Measurements from ENCODE around the gene LCNL1. TPM values are rescaled to one million over a fixed set of nuclear protein-coding genes. Genes with fewer than 3 reads are reported as not detected.
"Not testable (repeated sequence)": the region's sequence is repeated elsewhere in the genome, so short reads cannot be mapped to it uniquely, and the experiment has no call there.

The LCNL1 gene
- total RNA-seq, 2 experiments from 2014 or later: 0.33 to 0.48 TPM

DNA sequence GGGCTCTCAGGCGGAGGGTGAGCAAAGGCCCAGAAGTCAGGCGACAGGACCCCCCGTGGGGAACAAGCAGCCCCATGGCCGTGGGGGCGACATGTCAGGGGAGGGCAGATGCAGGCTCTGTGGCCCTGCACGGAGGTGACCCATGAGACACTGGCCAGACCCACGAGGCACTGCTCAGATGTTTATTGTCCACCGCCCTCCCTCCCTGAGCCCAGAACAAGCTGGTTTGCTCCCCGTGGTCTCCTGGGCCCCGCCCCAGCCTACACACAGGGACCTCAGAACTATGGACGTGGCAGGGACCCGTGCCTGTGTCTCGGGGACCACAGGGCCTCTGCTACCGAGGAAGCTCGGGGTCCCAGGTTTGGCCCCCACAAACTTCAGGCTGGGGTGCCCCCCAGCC, 47.2 kb downstream of the LCNL1 start:
- DNase-seq (no peak), ATAC-seq (ENCODE audit: low read depth) (no peak)
- Mint-ChIP-seq H3K27me3 (peaks cover 2% of the 10 kb centered on the region), H3K4me1 (peaks cover 31% of the 10 kb centered on the region), H3K36me3 (no peaks in the 10 kb centered on the region), H3K4me3 (peak overlapping the region; percentile 74), H3K9me3 (no peaks in the 10 kb centered on the region), H3K27ac (peak overlapping the region; percentile 65)
- POLR2A ChIA-PET: interaction anchor here (1.3 to 2.4 kb wide), 4 partner anchors 40 to 211 kb away, joined by 3 to 6 read pairs (median 4); partner anchors contain the start of genes MAN1B1, SAPCD2 and TUBB4B

DNA sequence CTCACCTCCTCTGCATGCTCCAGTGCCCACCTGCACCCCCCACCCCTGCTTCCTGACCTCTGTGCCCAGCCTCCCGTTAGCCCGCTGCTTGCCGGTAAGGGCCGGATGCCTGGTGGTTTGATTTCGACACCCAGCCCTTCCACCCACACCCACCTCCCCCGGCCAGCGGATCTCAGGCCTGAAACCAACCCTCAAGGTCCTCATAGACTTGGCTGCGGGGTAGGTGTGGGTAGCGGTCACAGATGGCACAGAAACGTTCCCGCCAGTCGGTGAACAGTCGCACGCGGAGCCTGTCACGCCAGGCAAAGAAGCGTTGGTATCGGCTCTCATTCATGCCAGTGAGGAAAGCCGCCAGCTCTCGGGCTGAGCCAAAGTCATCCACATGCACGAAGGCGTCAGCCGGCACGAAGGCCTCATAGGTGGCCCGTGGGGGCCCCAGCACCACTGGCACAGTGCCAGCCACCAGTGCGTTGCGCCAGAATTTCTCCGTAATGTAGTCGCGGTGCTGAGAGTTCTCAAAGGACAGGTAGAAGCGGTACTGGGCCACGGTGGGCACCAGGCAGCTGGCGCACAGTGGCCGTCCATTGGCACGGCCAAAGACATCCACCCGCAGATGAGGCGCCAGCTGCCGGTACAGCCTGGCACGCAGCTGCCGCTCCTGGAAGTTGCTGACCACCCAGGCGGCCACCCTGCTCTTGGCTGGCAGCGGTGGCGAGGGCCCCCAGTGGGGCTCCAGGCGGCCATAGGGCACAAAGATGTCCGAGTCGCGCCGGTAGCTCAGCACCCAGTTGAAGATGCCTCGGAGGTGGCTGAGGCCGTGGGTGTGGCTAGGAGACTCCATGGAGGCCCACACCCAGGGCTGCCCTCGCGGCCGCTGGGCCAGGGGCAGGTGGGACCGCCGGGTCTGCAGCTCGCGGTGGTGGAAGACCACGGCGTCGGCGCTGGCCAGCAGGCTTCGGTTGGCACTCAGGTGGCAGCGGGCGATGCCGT, 48.0 kb downstream of the LCNL1 start:
- peak overlapping the region; percentile 65 for H3K27ac Mint-ChIP-seq
- ATAC-seq (ENCODE audit: low read depth): no peak
- H3K27me3 Mint-ChIP-seq: peaks cover 2% of the 10 kb centered on the region
- POLR2A ChIA-PET: interaction anchor here (1.1 to 1.7 kb wide), 2 partner anchors 99 to 302 kb away, joined by 3 to 5 read pairs; no protein-coding TSS in a partner anchor
- peak overlapping the region; percentile 48 for H3K4me3 Mint-ChIP-seq
- DNase-seq: peak; percentile 54
- H3K4me1 Mint-ChIP-seq: peaks cover 33% of the 10 kb centered on the region
- no peaks in the 10 kb centered on the region for H3K36me3 Mint-ChIP-seq
- no peaks in the 10 kb centered on the region for H3K9me3 Mint-ChIP-seq

DNA sequence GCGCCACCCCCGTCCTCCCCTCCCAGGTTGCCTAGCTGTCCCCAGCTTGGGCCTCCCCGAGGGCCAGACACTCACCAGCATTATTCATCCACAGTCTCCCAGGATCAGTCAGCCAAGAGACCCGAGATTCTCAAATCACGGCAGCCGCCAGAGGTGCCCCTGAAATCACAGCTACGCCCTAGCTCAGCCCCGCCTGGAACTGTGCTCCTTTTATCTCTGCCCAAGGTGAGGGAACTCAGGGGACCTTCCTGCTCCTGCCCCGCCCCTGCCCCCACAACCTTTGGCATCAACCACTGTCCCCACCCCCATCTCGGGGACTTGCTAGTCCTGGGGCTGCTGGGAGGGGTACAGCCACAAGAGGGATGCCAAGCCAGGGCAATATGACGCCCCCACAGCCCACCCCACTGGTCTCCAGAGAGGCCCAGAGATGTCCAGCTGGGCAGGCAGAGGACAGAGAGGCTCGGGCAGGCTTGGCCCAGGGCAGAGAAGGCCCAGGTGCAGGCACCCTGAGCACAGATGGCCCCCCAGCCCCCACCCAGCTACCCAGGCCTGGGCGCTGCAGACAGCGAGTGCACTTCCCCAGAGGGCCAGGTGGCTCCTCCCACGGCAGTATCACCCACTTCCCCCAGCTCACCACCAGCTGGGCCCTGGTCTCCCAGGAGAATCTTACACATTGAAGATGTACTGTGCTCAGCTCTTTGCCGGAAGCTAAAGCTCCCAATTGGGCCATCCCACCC, 49.3 kb downstream of the LCNL1 start, which contains the start of gene FUT7:
FUT7 (minus strand) TSS at position 185 of the 737 bp plus-strand sequence; CDS start at position 88, 97 bp downstream.
- Mint-ChIP-seq H3K27ac (no peak within 1 kb of the TSS), H3K4me1 (peaks cover 30% of the 10 kb centered on the region), H3K9me3 (no peaks in the 10 kb centered on the region), H3K27me3 (peaks cover 2% of the 10 kb centered on the region), H3K4me3 (peak within 1 kb of the TSS; percentile 39), H3K36me3 (no peaks in the 10 kb centered on the region)
- POLR2A ChIA-PET: interaction anchor here (0.6 to 1.1 kb wide), 4 partner anchors 38 to 304 kb away, joined by 3 to 7 read pairs (median 4); partner anchors contain the start of genes PAXX and SAPCD2
- ATAC-seq (ENCODE audit: low read depth) (no peak), DNase-seq (no peak)

DNA sequence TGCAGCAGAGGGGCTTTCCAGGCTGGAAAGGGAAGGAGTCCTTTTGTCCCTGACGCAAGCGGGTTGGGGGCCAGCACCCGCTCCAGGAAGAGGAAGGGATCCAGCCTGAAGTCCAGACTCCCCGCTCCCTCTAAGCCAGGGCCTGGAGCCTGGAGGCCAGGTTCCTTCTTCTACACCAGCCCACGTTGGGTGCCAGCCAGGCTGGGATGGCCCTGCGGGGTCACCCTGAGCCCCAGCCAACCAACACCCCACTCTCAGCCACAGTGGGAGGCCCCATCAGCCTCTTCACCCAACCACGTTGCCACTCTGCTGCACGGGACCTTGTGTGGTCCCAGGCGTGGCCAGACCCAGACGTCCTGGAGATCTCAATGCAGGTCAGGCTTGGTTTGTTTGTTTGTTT, 50.1 kb downstream of the LCNL1 start:
- POLR2A ChIA-PET: no interaction called here
- DNase-seq (no peak), ATAC-seq (ENCODE audit: low read depth) (no peak)
- H3K4me1 Mint-ChIP-seq: peaks cover 27% of the 10 kb centered on the region
- no peak overlapping the region for H3K27ac Mint-ChIP-seq
- no peaks in the 10 kb centered on the region for H3K27me3 Mint-ChIP-seq
- H3K9me3 Mint-ChIP-seq: no peaks in the 10 kb centered on the region
- H3K36me3 Mint-ChIP-seq: no peaks in the 10 kb centered on the region
- no peak overlapping the region for H3K4me3 Mint-ChIP-seq

DNA sequence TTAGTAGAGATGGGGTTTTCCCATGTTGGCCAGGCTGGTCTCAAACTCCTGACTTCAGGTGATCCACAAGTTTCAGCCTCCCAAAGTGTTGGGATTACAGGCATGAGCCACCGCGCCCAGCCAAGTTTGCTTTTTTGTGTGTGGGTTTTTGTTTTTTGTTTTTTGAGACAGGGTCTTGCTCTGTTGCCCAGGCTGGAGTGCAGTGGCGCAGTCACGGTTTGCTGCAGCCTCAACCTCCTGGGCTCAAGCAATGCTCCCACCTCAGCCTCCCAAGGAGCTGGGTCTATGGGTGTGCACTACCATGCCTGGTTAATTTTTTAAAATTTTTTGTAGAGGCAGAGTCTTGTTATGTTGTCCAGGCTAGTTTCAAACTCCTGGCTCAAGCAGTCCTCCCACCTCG, 50.7 kb downstream of the LCNL1 start:
- POLR2A ChIA-PET: interaction anchor here (0.6 to 2.4 kb wide), 2 partner anchors 19 to 86 kb away, joined by 3 to 15 read pairs; no protein-coding TSS in a partner anchor
- not testable (repeated sequence) for H3K4me3 Mint-ChIP-seq; DNase-seq; H3K9me3 Mint-ChIP-seq; H3K27ac Mint-ChIP-seq; ATAC-seq (ENCODE audit: low read depth); H3K27me3 Mint-ChIP-seq; H3K36me3 Mint-ChIP-seq
- peaks cover 27% of the 10 kb centered on the region for H3K4me1 Mint-ChIP-seq

DNA sequence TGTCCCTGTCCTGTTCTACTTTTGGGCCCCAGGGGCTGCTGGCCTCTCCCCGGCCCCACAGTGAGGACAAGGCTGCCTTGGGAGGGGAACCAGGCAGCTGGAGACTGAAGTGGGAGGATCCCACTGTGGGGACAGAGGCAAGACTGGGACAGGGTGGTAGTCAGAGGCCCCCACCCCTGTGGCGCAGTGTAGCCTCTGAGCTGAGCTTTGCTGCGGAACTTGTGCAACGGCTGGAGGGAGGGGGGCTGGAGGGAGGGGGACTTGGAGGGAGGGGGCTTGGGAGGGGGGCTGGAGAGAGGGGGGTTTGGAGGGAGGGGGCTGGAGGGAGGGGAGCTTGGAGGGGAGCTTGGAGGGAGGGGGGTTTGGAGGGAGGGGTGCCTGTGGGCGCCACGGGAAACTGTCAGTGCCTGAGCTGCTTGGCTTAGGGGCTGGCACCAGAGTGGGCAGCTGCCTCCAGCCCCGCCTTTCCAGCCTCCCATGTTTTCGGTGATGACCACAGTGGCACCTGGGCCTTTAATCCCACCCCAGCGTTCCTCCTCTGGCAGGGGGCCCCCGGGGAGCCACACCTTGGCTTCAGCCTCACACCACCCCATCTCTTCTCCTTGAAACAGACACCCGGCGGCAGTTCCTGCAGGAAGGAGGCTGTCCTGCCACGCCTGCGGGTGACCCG, 51.4 kb downstream of the LCNL1 start:
- Mint-ChIP-seq H3K9me3 (no peaks in the 10 kb centered on the region), H3K4me1 (peaks cover 25% of the 10 kb centered on the region), H3K4me3 (peak overlapping the region; percentile 55), H3K36me3 (no peaks in the 10 kb centered on the region), H3K27ac (peak overlapping the region; percentile 79), H3K27me3 (no peaks in the 10 kb centered on the region)
- POLR2A ChIA-PET: interaction anchor here (0.9 to 2.4 kb wide), 13 partner anchors 13 to 244 kb away, joined by 3 to 15 read pairs (median 4); partner anchors contain the start of genes CLIC3 and FBXW5
- DNase-seq: no peak
- ATAC-seq (ENCODE audit: low read depth): peak; percentile 2

DNA sequence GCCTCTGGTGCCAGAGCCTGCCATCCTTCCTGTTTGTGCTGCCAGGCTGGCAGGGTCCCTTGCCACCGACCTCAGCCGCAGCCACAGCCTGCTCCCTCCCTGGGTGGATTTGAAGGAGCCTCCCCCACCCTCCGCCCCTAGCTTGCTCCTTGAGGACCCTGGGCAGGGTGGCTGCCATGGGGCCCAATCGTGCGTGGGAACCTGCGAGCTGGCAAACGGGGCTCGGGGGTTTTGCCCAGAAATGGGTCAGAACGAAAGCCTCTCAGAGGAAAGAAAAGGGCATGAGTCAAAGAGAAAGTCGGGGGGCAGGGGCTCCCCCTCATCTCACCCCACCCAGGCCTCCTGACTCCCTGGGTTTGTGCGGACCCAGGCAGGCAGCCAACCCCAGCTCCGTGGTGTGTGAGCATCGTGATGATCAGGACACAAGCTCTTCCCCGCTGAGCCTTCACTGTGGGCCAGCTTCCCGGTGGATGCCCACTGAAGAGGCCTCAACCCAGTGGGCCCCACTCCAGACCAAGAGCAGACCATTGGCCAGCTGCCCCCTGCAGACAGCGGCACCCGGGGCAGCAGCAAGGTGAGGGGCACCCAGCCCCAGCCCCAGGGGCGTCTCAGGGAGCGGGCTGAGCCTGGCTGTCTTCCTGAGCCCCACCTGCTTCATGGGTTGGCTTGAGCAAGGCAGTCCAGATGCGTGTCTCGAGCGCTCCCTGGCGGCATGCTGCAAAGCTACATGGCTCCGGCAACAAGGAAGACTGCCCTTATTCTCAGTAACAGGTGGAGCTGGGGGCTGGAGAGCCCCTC, 52.1 kb downstream of the LCNL1 start:
- peak; percentile 92 for DNase-seq
- Mint-ChIP-seq H3K9me3 (no peaks in the 10 kb centered on the region), H3K27ac (peak overlapping the region; percentile 79), H3K36me3 (no peaks in the 10 kb centered on the region), H3K27me3 (no peaks in the 10 kb centered on the region), H3K4me3 (peak overlapping the region; percentile 55), H3K4me1 (peaks cover 20% of the 10 kb centered on the region)
- POLR2A ChIA-PET: interaction anchor here (0.7 to 2.4 kb wide), 17 partner anchors 8 to 246 kb away, joined by 3 to 15 read pairs (median 4); partner anchors contain the start of genes CLIC3, FBXW5 and SAPCD2
- ATAC-seq (ENCODE audit: low read depth): peak; percentile 87

Other genes with a start within 250 kb of the LCNL1 start
- gene LCN10, start 240.1 kb upstream of the LCNL1 start, total RNA-seq: 1 to 10 TPM in 1 of 2 experiments, under 1 TPM in 1; 1.00 to 1.0 TPM
- gene LCN6, start 234.5 kb upstream of the LCNL1 start, total RNA-seq: not detected
- not detected for gene LCN8, start 224.8 kb upstream of the LCNL1 start, total RNA-seq
- gene LCN15, start 218.5 kb upstream of the LCNL1 start, total RNA-seq: not detected
- 10 to 100 TPM; 37.5 to 43.6 TPM for gene TMEM141, start 191.6 kb upstream of the LCNL1 start, total RNA-seq
- gene CCDC183, start 186.7 kb upstream of the LCNL1 start, total RNA-seq: 1 to 10 TPM; 1.7 to 2.2 TPM
- 10 to 100 TPM; 91.1 to 98.4 TPM for gene RABL6, start 175.0 kb upstream of the LCNL1 start, total RNA-seq
- gene AJM1, start 140.5 kb upstream of the LCNL1 start, total RNA-seq: 1 to 10 TPM; 6.6 to 6.7 TPM
- 10 to 100 TPM; 80.5 to 89.0 TPM for gene PHPT1, start 133.6 kb upstream of the LCNL1 start, total RNA-seq
- 10 to 100 TPM; 16.6 to 18.0 TPM for gene MAMDC4, start 130.6 kb upstream of the LCNL1 start, total RNA-seq
- gene EDF1, start 116.7 kb upstream of the LCNL1 start, total RNA-seq: 100 to 1,000 TPM; 289 to 297 TPM
- gene TRAF2, start 96.5 kb upstream of the LCNL1 start, total RNA-seq: 10 to 100 TPM; 44.0 to 52.1 TPM
- 100 to 1,000 TPM; 103 to 104 TPM for gene FBXW5, start 38.3 kb upstream of the LCNL1 start, total RNA-seq
- 1 to 10 TPM; 1.5 to 3.6 TPM for gene C8G, start 37.8 kb upstream of the LCNL1 start, total RNA-seq
- gene LCN12, start 30.7 kb upstream of the LCNL1 start, total RNA-seq: 1 to 10 TPM in 1 of 2 experiments, under 1 TPM in 1; 0.91 to 1.1 TPM
- gene PTGDS, start 5.5 kb upstream of the LCNL1 start, total RNA-seq: 1 to 10 TPM; 1.3 to 3.3 TPM
- 10 to 100 TPM; 93.4 to 97.2 TPM for gene PAXX, start 9.4 kb downstream of the LCNL1 start, total RNA-seq
- gene CLIC3, start 13.6 kb downstream of the LCNL1 start, total RNA-seq: 10 to 100 TPM; 13.3 to 14.7 TPM
- gene ABCA2, start 45.2 kb downstream of the LCNL1 start, total RNA-seq: 10 to 100 TPM; 67.1 to 74.5 TPM
- under 1 TPM; 0.39 to 0.62 TPM for gene FUT7, start 49.1 kb downstream of the LCNL1 start, total RNA-seq
- 10 to 100 TPM; 22.4 to 27.0 TPM for gene NPDC1, start 63.2 kb downstream of the LCNL1 start, total RNA-seq
- not detected for gene ENTPD2, start 71.1 kb downstream of the LCNL1 start, total RNA-seq
- gene SAPCD2, start 87.6 kb downstream of the LCNL1 start, total RNA-seq: 10 to 100 TPM; 26.4 to 30.0 TPM
- 10 to 100 TPM; 43.9 to 44.1 TPM for gene UAP1L1, start 94.5 kb downstream of the LCNL1 start, total RNA-seq
- gene MAN1B1, start 104.0 kb downstream of the LCNL1 start, total RNA-seq: 10 to 100 TPM; 63.2 to 63.9 TPM
- gene DPP7, start 131.7 kb downstream of the LCNL1 start, total RNA-seq: 100 to 1,000 TPM; 314 to 322 TPM
- gene GRIN1, start 156.2 kb downstream of the LCNL1 start, total RNA-seq: not detected
- not detected for gene LRRC26, start 187.1 kb downstream of the LCNL1 start, total RNA-seq
- not detected for gene TMEM210, start 189.1 kb downstream of the LCNL1 start, total RNA-seq
- gene ANAPC2, start 205.6 kb downstream of the LCNL1 start, total RNA-seq: 10 to 100 TPM; 84.2 to 87.8 TPM
- gene SSNA1, start 205.7 kb downstream of the LCNL1 start, total RNA-seq: 10 to 100 TPM; 62.4 to 65.2 TPM
- 10 to 100 TPM; 11.2 to 14.7 TPM for gene TPRN, start 217.7 kb downstream of the LCNL1 start, total RNA-seq
- gene TMEM203, start 222.7 kb downstream of the LCNL1 start, total RNA-seq: 10 to 100 TPM; 37.4 to 39.4 TPM
- gene NDOR1, start 222.7 kb downstream of the LCNL1 start, total RNA-seq: 10 to 100 TPM; 38.8 to 39.8 TPM
- gene RNF208, start 239.2 kb downstream of the LCNL1 start, total RNA-seq: 1 to 10 TPM; 5.0 to 7.2 TPM
- gene CYSRT1, start 242.2 kb downstream of the LCNL1 start, total RNA-seq: under 1 TPM; 0.45 to 0.55 TPM
- gene RNF224, start 244.5 kb downstream of the LCNL1 start, total RNA-seq: not detected
- not detected for gene SLC34A3, start 247.9 kb downstream of the LCNL1 start, total RNA-seq